ENCODE data around the gene TAS2R1. TPM values are rescaled to one million over a fixed set of nuclear protein-coding genes. Genes with fewer than 3 reads are reported as not detected.

Gene TAS2R1
- total RNA-seq, 1 experiment from 2014 or later, result not detected

DNA sequence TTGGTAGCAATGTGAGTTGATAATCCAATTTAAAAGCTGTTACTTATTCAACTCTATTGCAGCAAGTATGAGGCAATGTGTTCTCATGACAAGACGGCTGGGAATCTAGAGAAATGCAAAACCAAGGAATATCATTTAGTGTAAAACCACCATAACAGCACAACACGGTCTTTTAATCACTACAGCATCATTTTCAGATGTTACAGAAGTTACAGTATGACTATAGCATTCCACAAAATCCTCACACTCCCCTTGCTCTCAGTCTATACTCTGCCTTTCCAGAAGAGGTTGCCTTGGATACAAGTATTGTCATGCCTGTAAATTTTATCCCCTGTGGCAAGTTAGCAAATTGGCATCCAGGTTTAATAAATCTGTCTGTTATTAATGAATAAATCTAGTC lies 28.6 kb upstream of the TAS2R1 start (continued):
- TF ChIP-seq HMGXB4 (CRISPR knock-in tag; IDR thresholded peaks at IDR 0.05), result no peak
- no peak for TF ChIP-seq ZBTB21 (CRISPR knock-in tag; IDR thresholded peaks at IDR 0.05; ENCODE audit: borderline replicate concordance)
- TF ChIP-seq, protein P1, sequence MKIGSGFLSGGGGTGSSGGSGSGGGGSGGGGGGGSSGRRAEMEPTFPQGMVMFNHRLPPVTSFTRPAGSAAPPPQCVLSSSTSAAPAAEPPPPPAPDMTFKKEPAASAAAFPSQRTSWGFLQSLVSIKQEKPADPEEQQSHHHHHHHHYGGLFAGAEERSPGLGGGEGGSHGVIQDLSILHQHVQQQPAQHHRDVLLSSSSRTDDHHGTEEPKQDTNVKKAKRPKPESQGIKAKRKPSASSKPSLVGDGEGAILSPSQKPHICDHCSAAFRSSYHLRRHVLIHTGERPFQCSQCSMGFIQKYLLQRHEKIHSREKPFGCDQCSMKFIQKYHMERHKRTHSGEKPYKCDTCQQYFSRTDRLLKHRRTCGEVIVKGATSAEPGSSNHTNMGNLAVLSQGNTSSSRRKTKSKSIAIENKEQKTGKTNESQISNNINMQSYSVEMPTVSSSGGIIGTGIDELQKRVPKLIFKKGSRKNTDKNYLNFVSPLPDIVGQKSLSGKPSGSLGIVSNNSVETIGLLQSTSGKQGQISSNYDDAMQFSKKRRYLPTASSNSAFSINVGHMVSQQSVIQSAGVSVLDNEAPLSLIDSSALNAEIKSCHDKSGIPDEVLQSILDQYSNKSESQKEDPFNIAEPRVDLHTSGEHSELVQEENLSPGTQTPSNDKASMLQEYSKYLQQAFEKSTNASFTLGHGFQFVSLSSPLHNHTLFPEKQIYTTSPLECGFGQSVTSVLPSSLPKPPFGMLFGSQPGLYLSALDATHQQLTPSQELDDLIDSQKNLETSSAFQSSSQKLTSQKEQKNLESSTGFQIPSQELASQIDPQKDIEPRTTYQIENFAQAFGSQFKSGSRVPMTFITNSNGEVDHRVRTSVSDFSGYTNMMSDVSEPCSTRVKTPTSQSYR (CRISPR knock-in tag; IDR thresholded peaks at IDR 0.05), result no peak
- no peak for TF ChIP-seq FOXK1 (CRISPR knock-in tag; IDR thresholded peaks at IDR 0.05)
- TF ChIP-seq NFYB (CRISPR knock-in tag; conservative IDR thresholded peaks at IDR 0.05; ENCODE audit: low read depth), result no peak
- no peak for TF ChIP-seq ZNF423 (CRISPR knock-in tag; IDR thresholded peaks at IDR 0.05)

GRCh38 chr5:9657819-9658218 lies 27.7 kb upstream of the TAS2R1 start:
- H3K36me3 Mint-ChIP-seq, result no peaks in the 10 kb centered on the region
- H3K9me3 Mint-ChIP-seq, result peaks cover 10% of the 10 kb centered on the region
- H3K4me3 Mint-ChIP-seq, result no peak overlapping the region
- ChIA-PET CTCF (no interaction called here), POLR2A (no interaction called here)
- no peaks in the 10 kb centered on the region for H3K4me1 Mint-ChIP-seq
- no peak overlapping the region for H3K27ac Mint-ChIP-seq
- no peak for ATAC-seq
- H3K27me3 Mint-ChIP-seq (ENCODE audit: low read depth), result peaks cover 3% of the 10 kb centered on the region; the same call in 1 of the 2 replicates
- no peak for DNase-seq (ENCODE audit: low spot score)
- no peak for TF ChIP-seq ZNF416 (CRISPR knock-in tag; IDR thresholded peaks at IDR 0.05)
- TF ChIP-seq, protein P2, sequence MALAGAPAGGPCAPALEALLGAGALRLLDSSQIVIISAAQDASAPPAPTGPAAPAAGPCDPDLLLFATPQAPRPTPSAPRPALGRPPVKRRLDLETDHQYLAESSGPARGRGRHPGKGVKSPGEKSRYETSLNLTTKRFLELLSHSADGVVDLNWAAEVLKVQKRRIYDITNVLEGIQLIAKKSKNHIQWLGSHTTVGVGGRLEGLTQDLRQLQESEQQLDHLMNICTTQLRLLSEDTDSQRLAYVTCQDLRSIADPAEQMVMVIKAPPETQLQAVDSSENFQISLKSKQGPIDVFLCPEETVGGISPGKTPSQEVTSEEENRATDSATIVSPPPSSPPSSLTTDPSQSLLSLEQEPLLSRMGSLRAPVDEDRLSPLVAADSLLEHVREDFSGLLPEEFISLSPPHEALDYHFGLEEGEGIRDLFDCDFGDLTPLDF (CRISPR knock-in tag; IDR thresholded peaks at IDR 0.05), result no peak
- TF ChIP-seq, protein P3, sequence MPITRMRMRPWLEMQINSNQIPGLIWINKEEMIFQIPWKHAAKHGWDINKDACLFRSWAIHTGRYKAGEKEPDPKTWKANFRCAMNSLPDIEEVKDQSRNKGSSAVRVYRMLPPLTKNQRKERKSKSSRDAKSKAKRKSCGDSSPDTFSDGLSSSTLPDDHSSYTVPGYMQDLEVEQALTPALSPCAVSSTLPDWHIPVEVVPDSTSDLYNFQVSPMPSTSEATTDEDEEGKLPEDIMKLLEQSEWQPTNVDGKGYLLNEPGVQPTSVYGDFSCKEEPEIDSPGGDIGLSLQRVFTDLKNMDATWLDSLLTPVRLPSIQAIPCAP (CRISPR knock-in tag; IDR thresholded peaks at IDR 0.05), result no peak
- no peak for TF ChIP-seq KAT7 (CRISPR knock-in tag; IDR thresholded peaks at IDR 0.05; ENCODE audit: borderline replicate concordance)
- TF ChIP-seq TEAD4 (CRISPR knock-in tag; IDR thresholded peaks at IDR 0.05), result no peak
- TF ChIP-seq CREM (CRISPR knock-in tag; IDR thresholded peaks at IDR 0.05), result no peak
- no peak for TF ChIP-seq OVOL2 (CRISPR knock-in tag; IDR thresholded peaks at IDR 0.05; ENCODE audit: borderline replicate concordance)
- no peak for TF ChIP-seq MYBL2 (CRISPR knock-in tag; IDR thresholded peaks at IDR 0.05)
- TF ChIP-seq AR (CRISPR knock-in tag; IDR thresholded peaks at IDR 0.05), result no peak
- no peak for TF ChIP-seq ATF2 (CRISPR knock-in tag; IDR thresholded peaks at IDR 0.05; ENCODE audit: borderline replicate concordance, low read depth)
- no peak for TF ChIP-seq JUN (CRISPR knock-in tag; IDR thresholded peaks at IDR 0.05)
- no peak for TF ChIP-seq ERG (CRISPR knock-in tag; IDR thresholded peaks at IDR 0.05)
- TF ChIP-seq ELF4 (CRISPR knock-in tag; IDR thresholded peaks at IDR 0.05; ENCODE audit: low read depth), result no peak
- no peak for TF ChIP-seq ZNF138 (CRISPR knock-in tag; conservative IDR thresholded peaks at IDR 0.05)
- TF ChIP-seq FOXK1 (CRISPR knock-in tag; IDR thresholded peaks at IDR 0.05), result no peak
- TF ChIP-seq, protein P4, sequence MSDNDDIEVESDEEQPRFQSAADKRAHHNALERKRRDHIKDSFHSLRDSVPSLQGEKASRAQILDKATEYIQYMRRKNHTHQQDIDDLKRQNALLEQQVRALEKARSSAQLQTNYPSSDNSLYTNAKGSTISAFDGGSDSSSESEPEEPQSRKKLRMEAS (CRISPR knock-in tag; IDR thresholded peaks at IDR 0.05), result no peak
- no peak for TF ChIP-seq ZNF263 (CRISPR knock-in tag; IDR thresholded peaks at IDR 0.05; ENCODE audit: low read depth)
